NCI-H526 treated with DMSO at 0.1 percent for 48 hours (cell line): Measurements from ENCODE around the gene PRDM1.
A peak's percentile ranks its signal among the peaks of the same experiment; 100 is the strongest.

Source experiments
- DNase-seq: peaks from one replicate; lab custom pipeline; 2025; lab: John Stamatoyannopoulos, UW

Gene PRDM1

DNA sequence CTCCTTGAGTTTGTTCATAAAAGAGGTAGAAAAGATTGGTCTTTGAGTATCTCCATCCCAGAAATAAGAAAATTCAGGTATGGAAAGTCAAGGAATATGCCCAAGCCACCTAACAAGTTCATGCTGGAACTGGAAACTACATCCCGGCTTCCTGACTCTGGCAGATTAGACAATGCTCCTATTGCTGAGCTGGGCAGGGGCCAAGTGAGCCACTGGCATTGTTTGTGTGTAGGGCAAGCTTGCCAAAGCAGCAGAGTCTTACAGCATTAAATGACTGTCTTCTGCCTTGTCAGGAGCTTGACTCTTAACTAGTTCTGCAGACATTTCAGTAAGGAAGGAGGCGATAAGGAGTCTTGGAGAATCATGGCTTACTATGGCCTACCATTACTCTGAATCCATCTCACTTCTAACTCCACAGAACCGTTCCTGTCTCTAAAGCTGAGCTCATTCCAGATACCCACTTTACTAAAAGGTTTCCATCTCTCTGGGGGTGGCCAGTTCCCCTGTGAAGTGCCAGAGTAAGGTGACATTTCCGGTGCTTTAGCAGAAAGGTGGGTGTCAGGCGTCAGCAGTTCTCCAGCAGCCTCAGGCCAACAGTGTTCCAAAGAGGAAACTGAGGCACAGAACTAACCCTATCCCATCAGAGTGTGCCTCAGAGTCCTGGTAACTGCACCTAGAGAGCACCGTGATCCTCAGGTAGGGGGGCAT lies 30.1 kb downstream of the PRDM1 start:
- no peak for DNase-seq

DNA sequence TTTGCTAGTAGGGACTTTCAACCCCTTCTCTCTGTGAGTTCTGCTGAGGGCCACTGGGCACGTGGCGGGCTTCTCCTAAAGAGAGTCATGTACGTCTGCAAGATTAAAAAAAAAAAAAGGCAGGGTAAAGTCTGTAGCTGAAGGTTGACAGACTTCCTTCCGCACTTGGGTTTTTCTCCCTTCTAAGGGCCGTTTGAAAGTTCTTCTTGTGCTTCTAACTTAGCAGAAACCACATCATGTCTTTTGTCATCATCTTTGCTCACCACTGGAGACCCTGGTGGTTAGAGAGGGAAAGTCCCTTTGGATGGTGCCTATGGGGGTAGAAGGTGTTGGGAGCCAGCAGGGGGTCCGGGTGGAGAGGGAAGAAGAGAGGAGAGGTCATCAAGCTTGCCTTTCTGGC lies 31.4 kb downstream of the PRDM1 start:
- no peak for DNase-seq

DNA sequence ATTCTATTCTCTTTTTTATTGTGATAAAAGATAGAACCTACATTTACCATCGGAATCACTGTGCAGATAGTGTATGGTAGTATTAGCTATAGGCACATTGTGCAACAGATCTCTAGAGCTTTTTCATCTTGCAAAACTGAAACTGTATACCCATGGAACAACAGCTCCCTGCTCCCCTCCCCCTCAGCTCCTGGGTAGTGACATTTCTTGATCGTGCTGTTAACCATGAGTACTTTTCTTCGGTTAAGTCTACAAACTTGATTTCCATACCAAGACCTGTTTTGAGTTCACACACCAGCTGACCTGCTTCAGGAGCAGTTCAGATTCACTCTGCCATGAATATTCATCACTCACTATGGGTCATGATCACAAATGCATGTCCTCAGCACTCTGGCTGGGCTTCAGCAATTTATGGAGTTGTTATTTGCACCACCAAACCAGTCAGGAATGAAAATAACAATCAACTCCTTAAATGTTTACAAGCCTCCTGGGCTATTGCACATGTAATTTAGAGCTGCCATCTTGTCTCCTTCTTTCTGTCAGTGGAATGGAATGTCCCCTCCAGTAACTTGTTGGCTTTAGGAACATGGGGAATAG lies 32.8 kb downstream of the PRDM1 start:
- DNase-seq, result no peak

DNA sequence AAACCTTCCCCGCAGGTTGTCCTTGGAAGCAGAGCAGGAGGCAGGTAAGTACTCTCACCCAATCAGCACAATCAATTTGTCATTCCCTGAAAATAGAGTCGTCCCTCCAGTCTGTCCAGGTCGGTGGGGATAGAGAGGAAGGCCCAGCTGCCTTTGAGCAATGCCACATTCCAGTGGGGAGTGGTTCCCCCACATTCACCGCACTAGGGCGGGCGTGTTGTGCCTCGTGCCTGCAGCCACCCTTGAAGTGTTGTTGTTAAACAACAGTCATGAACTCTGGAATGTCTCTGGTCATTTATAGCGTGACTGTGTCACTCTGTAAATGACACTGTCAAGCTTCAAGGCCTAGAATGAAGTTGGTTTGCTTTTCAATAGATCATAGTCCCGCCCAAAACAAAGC lies 33.4 kb downstream of the PRDM1 start:
- DNase-seq, result no peak

DNA sequence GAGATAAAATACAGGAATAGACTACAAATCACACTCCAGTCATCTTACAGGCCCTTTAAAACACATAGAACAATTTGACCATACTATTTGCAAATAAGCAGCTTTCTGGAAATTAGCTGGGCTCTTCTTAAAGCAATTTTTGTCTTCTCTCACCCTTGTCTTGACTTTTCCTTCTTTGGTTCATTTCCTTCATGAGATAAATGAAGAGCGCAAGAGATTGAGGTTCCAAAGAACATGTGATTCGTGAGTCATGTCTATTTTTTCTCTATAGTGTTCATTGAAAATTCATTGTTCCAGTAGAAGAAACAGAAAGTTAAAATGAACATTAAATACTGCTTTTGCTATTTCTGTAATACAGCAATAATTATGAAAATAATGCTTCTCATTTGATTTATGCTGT lies 33.9 kb downstream of the PRDM1 start:
- DNase-seq, result no peak

DNA sequence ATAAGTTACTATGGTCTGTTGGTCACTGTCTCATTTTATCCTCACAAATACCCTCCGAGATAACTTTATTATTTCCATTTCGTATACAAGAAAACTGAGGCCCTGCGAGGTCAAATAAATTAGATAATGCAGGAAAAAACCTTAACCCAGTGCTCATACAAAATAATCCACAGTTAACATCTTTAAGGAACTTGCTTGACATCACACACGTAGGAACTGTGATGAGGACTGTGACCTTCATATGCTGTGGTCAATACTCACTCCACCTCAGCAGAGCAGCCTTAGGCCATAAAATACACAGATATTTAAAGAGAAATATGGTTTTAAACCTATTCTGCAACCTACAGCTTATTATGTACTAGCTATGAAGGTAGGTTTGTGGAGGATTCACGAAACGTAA lies 34.3 kb downstream of the PRDM1 start:
- DNase-seq, result no peak

DNA sequence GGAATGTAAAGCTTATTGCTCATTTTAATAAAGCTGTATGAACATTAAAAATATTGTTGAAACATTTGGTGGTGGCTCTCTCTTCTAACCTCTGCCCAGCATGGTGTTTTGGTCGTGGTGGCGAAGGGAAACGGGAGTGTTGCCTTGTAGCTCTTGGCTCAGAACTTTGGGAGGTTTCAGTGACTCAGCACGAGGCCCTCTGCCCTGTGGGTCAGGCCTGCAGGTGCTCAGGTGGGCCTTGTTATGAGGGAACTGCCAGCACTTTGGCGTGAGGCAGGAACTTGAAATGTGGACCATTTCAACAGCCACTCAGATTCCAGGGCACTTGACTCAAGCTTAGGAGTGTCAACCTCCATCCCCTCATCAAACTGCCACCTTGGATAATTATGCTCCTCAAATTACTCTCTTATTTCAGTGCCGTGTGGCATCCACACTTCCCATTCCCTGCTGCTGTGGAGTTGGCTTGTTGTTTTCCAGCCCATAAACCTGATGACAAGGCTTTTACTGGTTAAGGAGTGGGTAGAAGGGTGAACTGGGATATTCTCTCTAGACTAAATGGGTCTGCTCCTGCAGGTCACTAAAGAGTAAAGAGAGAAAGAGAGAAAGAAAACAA lies 36.3 kb downstream of the PRDM1 start:
- DNase-seq, result no peak

DNA sequence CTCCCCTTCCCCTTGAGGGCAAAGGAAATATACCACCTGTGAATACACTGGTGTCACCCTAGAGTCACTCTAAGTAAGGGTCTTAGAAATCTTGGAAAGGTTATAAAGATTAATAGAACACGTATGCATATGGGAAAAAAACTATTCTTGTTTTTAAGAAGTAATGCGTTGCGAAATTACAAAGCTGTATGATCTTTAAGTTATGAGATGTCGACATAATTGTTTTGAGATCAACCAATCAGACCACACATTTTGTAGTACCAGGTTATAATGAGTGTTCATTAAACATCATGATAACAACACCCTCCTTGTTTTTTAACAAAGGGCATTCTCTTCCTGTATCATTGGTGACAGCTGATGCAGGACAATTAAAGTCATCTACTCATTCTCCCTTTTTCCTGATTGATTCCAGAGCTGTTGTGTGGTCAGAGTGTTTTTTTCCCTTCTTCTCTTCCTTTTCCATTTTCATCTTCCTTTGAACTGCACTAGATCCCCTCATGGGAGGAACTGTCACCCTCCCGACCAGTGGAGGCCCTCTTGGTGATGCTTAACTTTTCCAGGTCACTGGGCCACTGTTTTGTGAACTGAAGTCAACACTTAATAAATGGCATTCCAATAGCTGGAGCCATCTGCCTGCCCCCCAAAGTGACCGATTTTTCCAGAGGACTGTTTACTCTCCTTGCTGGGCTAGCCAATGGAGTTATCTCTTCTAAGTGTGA lies 37.0 kb downstream of the PRDM1 start:
- no peak for DNase-seq

DNA sequence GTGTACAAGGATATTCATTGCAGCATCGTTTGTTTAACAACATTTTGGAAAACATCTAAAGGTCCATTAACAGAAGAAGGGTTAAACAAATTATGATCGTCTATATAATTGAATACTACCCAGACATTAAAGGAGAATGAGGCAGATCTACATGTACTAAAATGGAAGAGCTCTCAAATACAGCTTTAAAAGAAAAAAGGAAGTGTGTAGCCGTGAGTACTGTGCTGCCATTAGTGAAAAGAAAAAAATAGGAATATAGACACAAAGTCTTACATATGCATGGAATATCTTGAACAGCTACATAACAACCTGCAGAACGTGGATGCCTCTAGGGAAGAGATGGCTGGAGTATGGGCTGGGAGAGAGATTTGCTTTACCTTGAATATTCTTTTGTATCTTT lies 37.9 kb downstream of the PRDM1 start:
- DNase-seq, result no peak

DNA sequence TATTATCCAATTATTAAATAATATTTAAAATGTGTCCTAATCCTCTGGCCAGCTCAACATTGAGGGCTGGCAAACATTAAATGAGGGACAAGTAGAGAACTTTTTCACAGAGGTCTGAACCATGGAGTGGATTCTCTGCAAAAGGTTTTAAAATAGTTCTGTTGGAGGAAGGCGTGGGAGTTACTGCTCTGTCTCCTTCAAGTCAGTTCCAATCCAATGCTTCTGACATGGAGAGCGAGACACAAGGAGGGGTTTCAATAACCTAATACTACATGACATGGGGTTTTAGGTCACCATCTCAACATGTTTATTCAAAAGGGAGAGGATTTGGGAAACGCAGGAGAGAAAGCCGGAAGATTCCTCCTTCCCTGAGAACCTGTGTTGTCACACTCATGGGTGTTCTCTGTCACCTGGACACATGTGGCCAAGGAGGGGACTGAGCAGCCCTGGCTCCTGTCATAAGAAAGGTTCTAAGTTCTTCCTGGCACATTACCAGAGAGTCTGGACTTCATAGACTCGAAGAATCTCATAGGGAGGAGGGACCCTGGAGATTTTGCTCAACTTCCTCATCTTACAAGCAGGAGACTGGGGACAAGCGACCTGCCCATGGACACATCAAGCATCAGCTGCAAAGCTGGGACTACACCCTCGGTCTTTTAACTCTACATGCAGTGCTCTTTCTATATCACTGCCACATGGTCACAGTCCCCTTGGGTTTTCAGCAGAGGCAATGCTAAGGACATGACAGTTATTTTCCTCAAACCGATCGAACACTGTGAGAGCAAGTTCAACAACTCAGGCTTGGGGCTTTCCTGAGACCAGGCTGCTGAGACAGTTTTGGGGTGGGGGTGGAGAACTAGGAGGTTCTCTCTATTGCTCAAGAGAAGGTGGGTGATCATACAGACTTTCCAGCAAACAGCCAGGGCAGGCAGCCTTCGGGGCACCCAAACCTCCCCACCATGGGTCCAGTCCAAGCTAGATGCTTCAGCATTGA lies 38.6 kb downstream of the PRDM1 start:
- DNase-seq, result no peak

DNA sequence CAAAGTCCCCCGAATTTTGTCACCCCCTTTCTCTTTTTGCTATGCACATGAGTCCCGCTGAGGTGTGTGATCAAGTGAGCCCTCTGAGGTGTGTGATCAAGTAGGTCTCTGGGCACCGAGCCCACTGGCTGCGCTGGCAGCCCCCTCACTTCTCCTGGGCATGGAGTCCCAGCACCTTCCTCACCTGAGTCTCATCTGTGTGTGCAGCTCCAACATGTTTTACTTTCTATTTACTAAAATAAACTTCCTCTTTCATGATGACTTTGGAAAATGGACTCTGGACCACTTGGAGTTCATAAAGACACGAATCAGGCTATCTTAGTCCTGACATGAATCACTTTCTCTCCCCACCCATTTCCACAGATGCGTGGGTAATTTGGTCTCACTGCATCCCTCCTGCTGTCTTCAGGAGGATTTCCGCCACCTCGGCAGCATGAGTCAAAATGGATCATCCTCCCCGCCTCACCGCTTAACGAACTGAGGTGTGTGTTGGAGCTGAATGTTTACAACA lies 39.8 kb downstream of the PRDM1 start:
- DNase-seq, result no peak

DNA sequence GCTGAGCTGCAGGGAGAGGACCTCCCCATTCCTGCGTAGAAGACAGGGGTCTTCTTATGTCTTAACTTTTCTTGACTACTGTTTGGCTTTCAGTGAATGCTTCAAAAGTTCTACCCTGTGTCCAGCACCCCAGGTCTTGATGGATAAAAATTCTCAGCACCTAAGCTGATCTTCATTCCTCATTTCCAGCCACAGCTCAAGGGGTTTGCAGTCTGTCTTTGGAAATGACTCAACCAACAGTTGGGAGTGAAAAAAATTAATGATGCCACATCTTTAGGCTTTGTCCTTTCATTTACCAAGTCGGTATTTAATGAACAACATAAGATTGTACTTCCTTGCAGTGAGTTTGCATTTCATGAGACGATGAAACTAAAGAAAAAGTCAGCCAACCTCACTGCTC lies 40.3 kb downstream of the PRDM1 start:
- no peak for DNase-seq

DNA sequence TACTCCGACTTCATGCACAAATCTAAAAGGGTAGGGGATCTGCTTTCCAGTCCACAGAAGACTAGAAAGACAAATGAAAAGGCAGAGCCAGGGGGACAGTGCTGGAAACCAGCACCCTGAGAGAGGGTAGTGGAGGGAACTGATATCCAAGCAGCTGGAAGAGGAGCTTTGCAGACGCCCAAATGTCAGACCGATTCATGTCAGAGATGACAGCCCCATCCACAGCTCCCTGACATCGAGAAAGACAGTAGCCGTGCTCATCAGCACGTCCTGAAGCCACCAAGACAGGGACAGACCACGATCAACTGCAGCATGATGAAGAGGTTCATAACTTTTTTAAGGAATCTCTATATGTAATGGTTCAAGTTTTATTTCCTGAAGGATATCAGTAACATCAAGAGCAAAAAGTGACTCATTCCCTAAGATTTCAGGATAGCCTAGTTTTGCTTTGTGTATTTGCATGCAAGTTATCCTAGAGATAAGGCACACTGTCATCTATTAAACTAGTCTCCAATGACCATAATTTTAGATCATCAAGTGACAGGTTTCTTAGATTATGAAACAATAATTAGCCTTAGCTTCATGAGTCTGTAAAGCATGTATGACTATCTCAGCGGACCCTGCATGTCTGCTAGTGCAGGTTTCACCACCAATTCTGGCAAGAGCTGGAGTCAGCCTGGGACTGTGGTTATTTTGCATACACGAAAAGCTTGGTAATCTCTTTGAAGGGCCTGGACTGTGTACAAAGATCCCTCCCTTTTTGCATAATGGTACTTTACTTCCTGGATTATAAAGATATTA lies 43.0 kb downstream of the PRDM1 start:
- peak; percentile 88 for DNase-seq

DNA sequence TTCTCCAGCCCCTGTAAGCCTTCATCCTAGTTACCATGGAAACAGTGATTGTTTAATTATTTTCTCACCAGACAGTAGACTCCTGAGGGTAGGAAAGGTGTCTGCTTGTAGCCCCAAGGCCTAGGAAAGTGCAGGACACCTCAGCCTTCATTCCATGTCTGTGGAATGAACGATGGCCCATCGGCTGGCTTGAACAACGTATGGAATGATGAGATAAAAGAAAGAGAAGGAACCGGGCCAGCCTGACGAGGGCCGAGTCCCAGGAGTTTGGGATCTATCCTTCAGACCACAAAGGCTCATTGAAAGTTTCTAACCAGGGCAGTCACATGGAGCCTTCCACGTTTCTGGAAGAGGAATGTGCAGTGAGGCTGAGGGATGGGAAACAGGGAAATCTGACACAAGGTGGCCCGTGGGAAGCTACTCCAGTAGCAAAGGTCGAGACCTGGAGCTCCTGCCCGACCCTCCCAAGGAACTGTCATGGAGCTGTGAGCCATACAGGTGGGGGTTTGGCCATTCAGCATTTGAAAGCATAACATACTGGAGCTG lies 46.1 kb downstream of the PRDM1 start:
- DNase-seq, result no peak

DNA sequence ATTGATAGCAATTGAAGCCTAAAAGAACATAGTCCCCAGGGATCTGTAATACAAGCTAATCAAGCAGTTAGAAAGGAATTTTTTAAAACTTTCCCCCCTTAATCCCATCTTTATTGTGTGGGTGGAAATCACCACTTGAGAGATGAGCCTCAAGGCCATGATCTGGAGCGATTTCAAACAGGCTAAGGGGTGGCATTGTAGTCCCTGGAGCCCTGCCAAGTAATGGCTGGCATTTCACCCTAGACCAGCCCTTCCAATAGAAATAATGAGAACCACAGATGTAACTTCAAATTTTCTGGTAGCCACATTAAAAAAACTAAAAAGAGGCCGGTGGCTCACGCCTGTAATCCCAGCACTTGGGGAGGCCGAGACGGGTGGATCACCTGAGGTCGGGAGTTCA lies 46.9 kb downstream of the PRDM1 start:
- no peak for DNase-seq

DNA sequence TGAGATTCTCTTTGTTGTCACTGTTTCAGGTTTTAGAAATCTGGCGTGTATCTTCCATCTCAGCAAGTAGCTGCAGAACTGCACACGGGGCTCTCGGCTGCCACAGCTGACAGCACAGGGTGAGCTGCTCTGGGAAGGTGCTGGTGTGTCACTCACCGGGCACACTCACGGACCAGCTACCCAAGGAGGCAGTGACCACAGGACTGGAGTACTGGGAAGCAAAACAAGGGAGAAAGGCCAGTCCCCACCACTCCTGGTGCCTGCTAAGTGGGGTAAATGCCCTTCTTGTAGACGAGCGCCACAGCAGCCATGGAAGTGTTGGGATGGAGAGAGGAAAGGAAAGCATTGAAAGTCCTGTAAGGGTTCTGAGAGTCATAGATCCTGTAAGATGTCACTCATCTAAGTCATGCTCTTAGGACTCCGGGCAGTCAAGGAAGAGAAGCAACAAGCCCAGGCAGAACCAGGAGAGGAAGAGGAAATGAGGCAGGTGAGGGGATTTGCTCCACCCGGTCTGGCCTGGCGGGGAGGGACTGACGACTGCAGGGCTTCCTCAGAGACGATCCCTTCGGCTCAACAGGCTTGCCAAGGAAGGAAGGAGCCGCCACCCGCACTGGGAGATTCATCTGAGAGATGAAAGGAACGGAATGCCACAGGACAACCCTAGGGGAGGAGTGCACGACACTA lies 48.1 kb downstream of the PRDM1 start:
- DNase-seq, result no peak

DNA sequence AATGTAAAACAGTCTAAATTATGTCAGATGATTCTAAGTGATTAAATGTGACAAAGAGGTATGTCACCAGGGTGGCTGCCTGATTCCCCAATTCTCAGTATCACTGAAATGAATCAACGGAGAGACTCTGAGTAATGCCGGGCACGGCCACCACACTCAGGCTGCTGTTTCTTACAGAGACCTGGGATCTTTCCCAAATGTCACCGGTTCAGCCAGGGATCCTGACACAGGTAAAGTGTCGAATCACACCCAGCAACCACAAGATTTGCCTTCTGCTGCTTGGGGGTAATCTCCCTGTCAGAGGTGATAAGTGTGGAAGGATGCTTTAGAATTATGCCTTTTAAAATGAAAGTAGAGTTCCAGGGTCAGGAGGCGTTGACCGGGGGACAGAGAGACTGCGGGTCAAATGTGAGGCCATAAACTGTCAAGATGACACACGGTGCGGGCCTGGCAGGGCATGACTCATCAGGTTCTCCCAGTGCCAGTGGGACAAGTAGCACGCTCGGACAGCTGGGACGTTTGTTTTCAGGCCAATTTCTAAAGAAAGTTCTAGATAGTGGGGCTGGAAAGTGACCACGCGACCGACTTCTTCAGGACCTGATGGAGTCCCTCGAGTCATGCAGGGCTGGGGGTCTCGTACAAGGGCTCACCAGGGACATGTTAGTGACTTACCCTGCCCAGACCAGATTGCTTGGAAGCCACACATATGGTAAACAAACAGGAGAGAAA lies 48.9 kb downstream of the PRDM1 start:
- DNase-seq, result no peak

DNA sequence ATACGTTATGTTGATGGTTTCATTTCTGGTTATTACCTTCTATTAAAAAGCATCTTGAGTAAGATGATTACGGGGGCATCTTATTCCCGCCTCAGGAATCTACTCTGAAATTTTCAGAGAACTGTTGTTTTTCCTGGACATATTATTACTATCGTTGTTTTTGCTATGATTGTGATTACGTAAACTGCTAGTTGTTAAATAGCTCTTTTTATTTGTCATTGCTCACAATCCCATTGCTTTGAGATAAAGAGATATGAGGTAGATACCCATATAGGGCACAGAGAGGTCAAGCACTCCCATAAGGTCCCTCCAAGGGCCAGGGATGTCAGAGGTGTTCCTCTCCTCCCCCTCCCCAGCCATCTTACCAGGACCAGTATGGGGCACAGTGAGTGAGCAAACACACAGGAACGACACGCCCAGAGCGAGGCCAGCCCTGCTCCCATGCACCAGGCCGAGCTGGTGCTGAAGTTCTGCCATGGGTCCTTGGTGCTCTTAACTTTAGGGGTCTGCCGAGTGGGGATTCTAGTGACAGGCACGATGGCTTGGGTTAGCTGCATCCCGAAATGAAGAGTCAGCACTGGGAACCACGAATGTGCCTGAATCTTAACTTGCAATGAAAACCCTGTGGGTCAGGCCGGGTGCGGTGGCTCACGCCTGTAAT lies 49.9 kb downstream of the PRDM1 start:
- no peak for DNase-seq

DNA sequence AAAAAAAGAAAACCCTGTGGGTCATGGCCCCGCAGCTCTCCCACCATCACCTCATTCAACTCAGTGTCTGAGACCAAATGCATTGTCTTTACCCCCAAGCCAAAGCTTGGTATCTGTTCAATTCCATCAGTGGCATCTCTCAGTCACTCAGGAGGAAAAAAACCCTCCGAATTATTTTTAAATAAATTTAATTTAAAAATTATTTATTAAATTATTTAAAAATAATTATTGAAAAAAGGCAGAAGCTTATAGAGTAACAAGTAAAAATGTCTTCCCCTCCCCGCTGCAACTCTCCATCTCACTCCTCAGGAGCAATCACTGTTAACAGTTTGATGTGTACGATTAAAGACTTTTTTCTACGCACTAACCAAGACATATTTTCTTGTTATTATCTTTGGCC lies 50.7 kb downstream of the PRDM1 start:
- DNase-seq, result no peak
